Osteoblast (primary cell): Measurements from ENCODE around the gene APOA4. TPM values are rescaled to one million over a fixed set of nuclear protein-coding genes. Genes with fewer than 3 reads are reported as not detected.
A peak's percentile ranks its signal among the peaks of the same experiment; 100 is the strongest.

Source experiments
- DNase-seq: peaks from one replicate; pipeline ENCODE4 v3.0.0; 2011; ENCODE audit warnings: low spot score, mixed read lengths; ENCODE audit not compliant: insufficient read length; ENCODE audit errors: missing footprints
- H2AFZ ChIP-seq: 2 replicates; pipeline ENCODE4 v1.6.0; 2011; ENCODE audit warnings: mild to moderate bottlenecking, low read length
- H3K27ac ChIP-seq: 2 replicates; pipeline ENCODE4 v1.5.1; 2011; ENCODE audit warnings: mild to moderate bottlenecking, low read depth, low read length, moderate library complexity
- H3K27me3 ChIP-seq: 2 replicates; pipeline ENCODE4 v1.6.0; 2012; ENCODE audit warnings: mild to moderate bottlenecking, control low read depth, inconsistent platforms, low read length, moderate library complexity; ENCODE audit not compliant: insufficient read depth
- H3K36me3 ChIP-seq: 2 replicates; pipeline ENCODE4 v1.5.1; 2011; ENCODE audit warnings: mild to moderate bottlenecking, low read length, control low read depth, moderate library complexity; ENCODE audit not compliant: insufficient read depth
- H3K4me1 ChIP-seq: 2 replicates; pipeline ENCODE4 v1.5.1; 2011; ENCODE audit warnings: mild to moderate bottlenecking, low read length, control low read depth, moderate library complexity; ENCODE audit not compliant: insufficient read depth
- H3K4me2 ChIP-seq: 2 replicates; pipeline ENCODE4 v1.6.0; 2011; ENCODE audit warnings: mild to moderate bottlenecking, low read length; ENCODE audit not compliant: insufficient read depth
- H3K4me3 ChIP-seq: fragments of 200-600 bp; sonication (generic); 3 replicates; pipeline ENCODE4 v1.5.1; 2012; ENCODE audit warnings: mild to moderate bottlenecking, low read length, inconsistent platforms; ENCODE audit not compliant: insufficient read depth
- H3K79me2 ChIP-seq: 2 replicates; pipeline ENCODE4 v1.6.0; 2012; ENCODE audit warnings: mild to moderate bottlenecking, low read length, control low read depth, inconsistent platforms; ENCODE audit not compliant: insufficient read depth
- H3K9me3 ChIP-seq: 2 replicates; pipeline ENCODE4 v1.5.1; 2011; ENCODE audit warnings: low read depth, low read length, control low read depth
- H4K20me1 ChIP-seq: 2 replicates; pipeline ENCODE4 v1.6.0; 2012; ENCODE audit warnings: mild to moderate bottlenecking, low read length, control low read depth; ENCODE audit not compliant: insufficient read depth
- CTCF ChIP-seq: IDR thresholded peaks from 2 replicates; pipeline ENCODE4 v1.5.1; 2011; ENCODE audit warnings: mild to moderate bottlenecking, low read depth, low read length, moderate library complexity; ENCODE audit errors: extremely low read depth
- total RNA-seq: library from RNA; depleted of rRNA; stranded (reverse); fragments of >200 nt; gene quantifications from 2 replicates; pipeline ENCODE4 v1.2.3, GENCODE V29; 2012

Gene APOA4
- total RNA-seq, 1 donor, result not detected

GRCh38 chr11:116840746-116841296, 17.7 kb upstream of the APOA4 start:
- Histone ChIP-seq H3K27ac (no peak overlapping the region), H2AFZ (no peak overlapping the region), H3K27me3 (no peaks in the 10 kb centered on the region), H3K9me3 (no peaks in the 10 kb centered on the region), H4K20me1 (no peaks in the 10 kb centered on the region), H3K4me1 (no peaks in the 10 kb centered on the region), H3K79me2 (no peaks in the 10 kb centered on the region), H3K4me2 (peak overlapping the region; percentile 28), H3K36me3 (peaks cover 22% of the 10 kb centered on the region), H3K4me3 (no peak overlapping the region)
- TF ChIP-seq CTCF, result no peak
- DNase-seq, result no peak

- no peaks in the 10 kb centered on the region for H3K79me2 ChIP-seq
Measured at GRCh38 chr11:116840224-116840745, 17.2 kb upstream of the APOA4 start.

GRCh38 chr11:116838321-116839084, 15.4 kb upstream of the APOA4 start:
- H3K4me1 ChIP-seq, result no peaks in the 10 kb centered on the region
- no peaks in the 10 kb centered on the region for H4K20me1 ChIP-seq
- TF ChIP-seq CTCF, result no peak

More at GRCh38 chr11:116840224-116840745, 17.2 kb upstream of the APOA4 start:
- Histone ChIP-seq H4K20me1 (no peaks in the 10 kb centered on the region), H3K36me3 (peaks cover 16% of the 10 kb centered on the region), H3K9me3 (no peaks in the 10 kb centered on the region), H3K27ac (no peak overlapping the region), H2AFZ (no peak overlapping the region), H3K4me3 (no peak overlapping the region), H3K4me2 (peak overlapping the region; percentile 28), H3K27me3 (no peaks in the 10 kb centered on the region), H3K4me1 (no peaks in the 10 kb centered on the region)
- peak; percentile 92 for DNase-seq
- TF ChIP-seq CTCF, result peak; percentile 48

More at GRCh38 chr11:116838321-116839084, 15.4 kb upstream of the APOA4 start:
- H3K27ac ChIP-seq, result no peak overlapping the region
- H3K4me2 ChIP-seq, result no peak overlapping the region
- peak; percentile 79 for DNase-seq
- H3K27me3 ChIP-seq, result no peaks in the 10 kb centered on the region
- no peaks in the 10 kb centered on the region for H3K79me2 ChIP-seq
- peaks cover 2% of the 10 kb centered on the region for H3K36me3 ChIP-seq
- no peak overlapping the region for H2AFZ ChIP-seq
- H3K9me3 ChIP-seq, result no peaks in the 10 kb centered on the region
- no peak overlapping the region for H3K4me3 ChIP-seq
